HUES6 (cell line): ENCODE data around the gene LCN10.
"Not testable (repeated sequence)": the region's sequence is repeated elsewhere in the genome, so short reads cannot be mapped to it uniquely, and the experiment has no call there.

Experiments used
- H3K27ac ChIP-seq: 2 replicates; pipeline ENCODE4 v1.7.0; 2013; ENCODE audit warnings: low read depth, mild to moderate bottlenecking, low read length, inconsistent platforms
- H3K27me3 ChIP-seq: 2 replicates; pipeline ENCODE4 v1.6.1; 2013; ENCODE audit warnings: low read length; ENCODE audit not compliant: control insufficient read depth, insufficient read depth
- H3K36me3 ChIP-seq: 2 replicates; pipeline ENCODE4 v1.6.1; 2013; ENCODE audit warnings: low read length; ENCODE audit not compliant: control insufficient read depth, insufficient read depth
- H3K4me1 ChIP-seq: 2 replicates; pipeline ENCODE4 v1.6.1; 2013; ENCODE audit warnings: low read length; ENCODE audit not compliant: control insufficient read depth, insufficient read depth
- H3K4me3 ChIP-seq: 2 replicates; pipeline ENCODE4 v1.5.1; 2013; ENCODE audit warnings: low read depth, low read length
- H3K9ac ChIP-seq: one replicate; pipeline ENCODE4 v1.6.1; 2013; ENCODE audit warnings: mild to moderate bottlenecking, low read length
- H3K9me3 ChIP-seq: 2 replicates; pipeline ENCODE4 v1.6.1; 2013; ENCODE audit warnings: low read depth, low read length; ENCODE audit not compliant: control insufficient read depth, insufficient read depth

LCN10 gene

DNA sequence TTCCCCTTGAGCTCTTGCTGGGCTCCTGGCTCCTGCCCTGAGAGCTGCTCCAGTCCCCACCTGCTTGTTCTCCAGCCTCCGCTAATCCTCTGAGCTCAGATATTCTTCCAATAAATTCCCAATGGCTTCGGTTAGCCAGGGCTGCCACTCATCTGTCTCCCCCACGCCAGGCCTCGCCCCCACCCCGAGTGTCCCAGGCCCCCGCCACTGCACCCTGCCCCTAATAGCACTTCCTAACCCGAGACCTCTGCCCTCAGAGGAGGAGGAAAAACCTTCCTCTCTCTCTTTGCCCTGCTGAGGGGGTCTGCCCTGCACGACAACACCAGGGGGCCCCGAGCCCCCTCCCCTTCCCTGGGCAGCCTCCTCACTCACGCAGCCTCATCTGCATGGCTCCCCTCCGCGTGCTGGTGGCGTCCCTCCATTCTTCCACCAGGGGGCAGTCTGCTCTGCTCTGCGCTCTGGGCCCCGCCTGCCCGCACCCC is 27.0 kb upstream of the LCN10 start:
- Histone ChIP-seq H3K4me1 (no peaks in the 10 kb centered on the region; the same call in 1 of the 2 replicates), H3K4me3 (peak overlapping the region; percentile 58), H3K9ac (no peak overlapping the region), H3K36me3 (no peaks in the 10 kb centered on the region), H3K27me3 (no peaks in the 10 kb centered on the region; the same call in 1 of the 2 replicates), H3K27ac (no peak overlapping the region), H3K9me3 (peaks cover 16% of the 10 kb centered on the region)

DNA sequence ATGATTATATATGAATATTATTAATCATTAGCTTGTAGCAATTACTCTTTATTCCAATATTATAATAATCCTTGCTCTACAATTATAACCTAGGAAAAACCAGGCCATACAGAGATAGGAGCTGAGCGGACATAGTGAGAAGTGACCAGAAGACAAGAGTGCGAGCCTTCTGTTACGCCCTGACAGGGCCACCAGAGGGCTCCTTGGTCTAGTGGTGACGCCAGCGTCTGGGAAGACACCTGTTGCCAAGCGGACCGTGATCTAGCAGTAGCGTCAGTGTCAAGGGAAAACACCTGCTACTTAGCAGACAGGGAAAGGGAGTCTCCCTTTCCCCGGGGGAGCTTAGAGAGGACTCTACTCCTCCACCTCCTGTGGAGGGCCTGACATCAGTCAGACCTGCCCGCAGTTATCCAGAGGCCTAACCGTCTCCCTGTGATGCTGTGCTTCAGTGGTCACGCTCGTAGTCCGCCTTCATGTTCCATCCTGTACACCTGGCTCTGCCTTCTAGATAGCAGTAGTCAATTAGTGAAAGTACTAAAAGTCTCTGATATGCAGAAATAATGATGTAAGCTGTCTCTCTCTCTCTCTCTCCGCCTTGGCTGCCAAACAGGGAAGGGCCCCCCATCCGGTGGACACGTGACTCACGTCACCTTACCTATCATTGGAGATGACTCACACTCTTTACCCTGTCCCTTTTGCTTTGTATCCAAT is 23.8 kb upstream of the LCN10 start:
- H3K9me3 ChIP-seq, H3K4me3 ChIP-seq, H3K27me3 ChIP-seq, H3K27ac ChIP-seq, H3K9ac ChIP-seq, H3K36me3 ChIP-seq: not testable (repeated sequence)
- H3K4me1 ChIP-seq: peaks cover 22% of the 10 kb centered on the region

DNA sequence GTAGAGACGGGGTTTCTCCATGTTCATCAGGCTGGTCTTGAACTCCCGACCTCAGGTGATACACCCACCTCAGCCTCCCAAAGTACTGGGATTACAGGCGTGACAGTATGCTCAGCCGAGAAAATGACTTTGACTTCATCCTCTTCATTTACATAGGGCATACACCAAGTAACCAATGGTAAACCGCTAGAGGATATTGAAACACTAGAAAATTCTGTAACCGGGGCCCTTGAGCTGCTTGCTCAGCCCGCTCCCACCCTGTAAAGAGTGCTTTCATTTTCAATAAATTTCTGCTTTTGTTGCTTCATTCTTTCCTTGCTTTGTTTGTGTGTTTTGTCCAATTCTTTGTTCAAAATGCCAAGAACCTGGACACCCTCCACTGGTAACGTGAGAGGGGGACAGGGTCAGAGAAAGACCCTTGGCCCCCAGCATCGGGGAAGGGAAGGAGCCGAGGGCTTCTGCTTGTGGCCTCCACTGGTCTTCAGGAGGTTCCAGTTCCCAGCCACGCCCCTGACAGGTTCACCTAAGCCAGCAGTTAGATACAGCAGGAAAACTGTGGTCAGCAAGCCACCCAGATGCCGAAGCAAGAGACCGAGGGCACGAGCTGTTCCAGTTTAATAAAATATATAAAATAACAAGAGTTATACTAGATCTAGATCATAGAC is 23.1 kb upstream of the LCN10 start:
- H3K4me1 ChIP-seq: peaks cover 26% of the 10 kb centered on the region
- not testable (repeated sequence) for H3K36me3 ChIP-seq, H3K27me3 ChIP-seq, H3K9ac ChIP-seq, H3K4me3 ChIP-seq, H3K9me3 ChIP-seq, H3K27ac ChIP-seq

DNA sequence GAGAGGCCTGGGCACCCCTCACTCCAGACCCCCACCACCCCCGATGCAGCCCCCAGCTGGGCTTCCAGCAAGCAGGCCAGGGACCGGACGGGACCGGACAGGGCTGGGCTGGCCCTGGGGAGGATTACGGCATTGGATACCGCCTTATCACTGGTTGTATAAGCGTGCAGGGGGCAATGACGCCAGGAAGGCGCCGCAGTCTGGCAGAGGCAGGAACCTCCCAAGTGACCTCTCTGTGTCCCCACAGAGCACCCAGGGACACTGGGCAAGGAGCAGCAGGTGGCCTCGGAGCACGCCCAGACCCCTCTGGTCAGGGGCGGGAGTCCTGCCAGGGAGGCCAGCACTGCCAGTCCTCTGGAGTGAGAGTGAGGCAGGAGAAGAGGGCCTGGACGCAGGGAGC is 22.3 kb upstream of the LCN10 start:
- Histone ChIP-seq H3K4me1 (peaks cover 31% of the 10 kb centered on the region), H3K27ac (no peak overlapping the region), H3K9me3 (no peaks in the 10 kb centered on the region), H3K9ac (no peak overlapping the region), H3K36me3 (no peaks in the 10 kb centered on the region), H3K27me3 (no peaks in the 10 kb centered on the region; the same call in 1 of the 2 replicates), H3K4me3 (no peak overlapping the region)

DNA sequence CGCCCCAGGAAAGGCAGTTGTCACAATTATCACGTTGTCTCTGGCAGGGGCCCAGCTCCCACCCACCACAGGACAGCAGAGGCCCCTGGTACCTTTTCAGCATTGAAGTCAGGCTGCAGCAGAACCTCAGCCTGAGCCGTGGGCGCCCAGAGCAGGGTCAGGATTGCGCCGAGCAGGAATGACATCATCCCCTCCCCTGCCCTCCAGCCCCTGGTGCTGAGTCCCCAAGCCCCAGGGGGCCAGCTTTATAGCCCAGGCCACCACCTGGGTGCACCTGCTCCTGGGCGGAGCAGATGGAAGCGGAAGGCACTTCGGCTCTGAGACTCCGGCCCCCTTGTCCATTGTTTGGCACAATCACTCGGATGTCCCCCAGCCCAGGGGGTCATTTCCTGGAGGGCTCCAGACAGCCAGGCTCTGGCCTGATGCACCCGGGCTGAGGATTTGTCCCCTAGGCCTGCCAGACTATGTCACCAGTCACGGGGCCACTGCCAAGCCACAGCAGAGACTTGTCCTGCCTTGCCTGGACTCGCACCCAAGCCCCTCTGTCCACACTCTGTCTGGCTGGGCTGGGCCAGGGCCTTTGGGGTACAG is 21.7 kb upstream of the LCN10 start, which contains the start of gene LCN15:
TSS of gene LCN15 (minus strand) at position 218 of the 591 bp plus-strand sequence. CDS start at position 188, 30 bp downstream.
- H3K4me1 ChIP-seq: peaks cover 33% of the 10 kb centered on the region
- H3K9me3 ChIP-seq: no peaks in the 10 kb centered on the region
- H3K9ac ChIP-seq: peak within 1 kb of the TSS; percentile 12
- H3K36me3 ChIP-seq: no peaks in the 10 kb centered on the region
- H3K27ac ChIP-seq: no peak within 1 kb of the TSS
- H3K4me3 ChIP-seq: peak within 1 kb of the TSS; percentile 52
- H3K27me3 ChIP-seq: no peaks in the 10 kb centered on the region; the same call in 1 of the 2 replicates

DNA sequence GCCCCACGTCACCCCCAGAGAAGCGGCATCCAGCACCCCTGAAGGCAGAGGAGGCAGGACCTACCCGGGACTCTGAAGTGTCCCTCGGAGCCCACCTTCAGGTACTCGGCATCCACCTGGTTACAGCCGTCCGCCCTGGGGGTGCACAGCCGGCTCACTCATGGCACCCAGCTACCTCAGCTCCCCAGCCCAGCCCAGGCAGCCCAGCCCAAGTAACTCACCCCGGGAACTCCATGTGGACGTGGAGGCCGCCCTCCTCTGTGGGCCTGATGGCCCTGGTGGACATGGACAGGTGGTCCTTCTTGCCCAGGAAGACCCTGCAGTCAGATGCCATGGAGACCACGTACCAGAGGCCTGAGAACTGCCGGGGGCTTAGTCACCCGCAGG is 20.9 kb upstream of the LCN10 start:
- H3K9ac ChIP-seq: peak overlapping the region; percentile 12
- peak overlapping the region; percentile 52; the same call in 1 of the 2 replicates for H3K4me3 ChIP-seq

DNA sequence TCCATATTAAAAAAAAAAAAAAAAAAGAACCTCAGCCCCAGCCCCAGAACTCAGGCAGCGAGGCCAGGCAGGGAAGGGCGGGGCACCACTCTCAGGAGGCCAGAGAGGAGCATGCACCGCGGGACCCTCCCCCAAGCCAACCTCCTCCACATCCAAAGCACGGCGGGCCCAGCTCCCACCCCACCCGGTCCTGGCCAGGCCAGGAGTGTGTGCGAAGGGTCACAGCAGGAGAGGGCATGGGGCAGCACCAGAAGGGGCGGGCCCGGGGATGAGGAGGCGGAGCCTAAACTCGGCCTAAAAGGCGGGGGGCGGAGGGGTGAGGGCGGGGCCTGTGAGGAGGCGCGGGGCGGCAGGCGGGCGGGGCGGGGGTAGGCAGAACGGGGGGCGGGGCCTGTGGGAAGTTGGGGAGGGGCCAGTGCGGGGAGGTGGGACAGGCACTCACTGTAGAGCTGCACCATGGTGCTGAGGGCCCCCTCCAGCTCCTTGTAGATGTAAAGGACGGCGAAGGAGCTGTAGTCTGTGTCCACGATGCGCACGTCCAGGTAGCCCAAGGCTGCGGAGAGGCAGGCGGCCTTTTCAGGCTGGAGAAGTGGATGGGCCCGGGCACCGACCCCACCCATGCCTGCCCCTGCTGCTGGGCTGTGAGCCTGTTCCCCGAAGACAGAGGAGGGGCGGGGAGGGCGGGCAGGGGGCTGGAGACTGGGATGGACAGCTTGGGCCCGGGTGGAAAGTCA is 20.3 kb upstream of the LCN10 start:
- Histone ChIP-seq H3K9ac (peak overlapping the region; percentile 12), H3K4me3 (peak overlapping the region; percentile 52), H3K9me3 (no peaks in the 10 kb centered on the region), H3K27me3 (no peaks in the 10 kb centered on the region; the same call in 1 of the 2 replicates), H3K36me3 (no peaks in the 10 kb centered on the region), H3K27ac (no peak overlapping the region), H3K4me1 (peaks cover 33% of the 10 kb centered on the region)

More for the DNA sequence above, 20.9 kb upstream of the LCN10 start:
- Histone ChIP-seq H3K4me1 (peaks cover 33% of the 10 kb centered on the region), H3K36me3 (no peaks in the 10 kb centered on the region), H3K27me3 (no peaks in the 10 kb centered on the region; the same call in 1 of the 2 replicates), H3K9me3 (no peaks in the 10 kb centered on the region), H3K27ac (no peak overlapping the region)

DNA sequence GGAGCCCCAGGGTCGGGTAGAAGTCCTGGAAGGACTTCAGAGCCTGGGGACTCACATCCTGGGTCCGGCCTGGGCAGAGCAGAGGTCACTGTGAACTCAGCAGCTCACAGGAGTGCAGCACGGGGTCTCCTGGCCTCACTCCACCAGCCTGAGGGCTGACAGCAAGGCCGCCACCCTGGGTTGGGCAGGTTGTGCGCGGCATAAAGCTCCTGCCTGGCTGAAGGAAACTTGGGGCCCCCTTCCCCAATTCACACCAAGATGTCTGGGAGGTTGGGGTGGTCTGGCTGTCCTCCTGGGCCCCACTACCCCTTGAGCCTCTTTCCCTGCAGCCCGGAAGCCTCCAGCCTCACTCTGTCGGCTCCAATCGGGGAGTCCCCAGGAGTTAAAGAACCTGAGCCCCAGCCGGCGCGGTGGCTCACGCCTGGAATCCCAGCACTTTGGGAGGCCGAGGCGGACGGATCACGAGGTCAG is 19.5 kb upstream of the LCN10 start:
- no peak overlapping the region for H3K4me3 ChIP-seq
- H3K9ac ChIP-seq: no peak overlapping the region
- H3K4me1 ChIP-seq: peaks cover 33% of the 10 kb centered on the region
- no peaks in the 10 kb centered on the region for H3K27me3 ChIP-seq
- H3K9me3 ChIP-seq: no peaks in the 10 kb centered on the region
- no peaks in the 10 kb centered on the region for H3K36me3 ChIP-seq
- no peak overlapping the region for H3K27ac ChIP-seq

DNA sequence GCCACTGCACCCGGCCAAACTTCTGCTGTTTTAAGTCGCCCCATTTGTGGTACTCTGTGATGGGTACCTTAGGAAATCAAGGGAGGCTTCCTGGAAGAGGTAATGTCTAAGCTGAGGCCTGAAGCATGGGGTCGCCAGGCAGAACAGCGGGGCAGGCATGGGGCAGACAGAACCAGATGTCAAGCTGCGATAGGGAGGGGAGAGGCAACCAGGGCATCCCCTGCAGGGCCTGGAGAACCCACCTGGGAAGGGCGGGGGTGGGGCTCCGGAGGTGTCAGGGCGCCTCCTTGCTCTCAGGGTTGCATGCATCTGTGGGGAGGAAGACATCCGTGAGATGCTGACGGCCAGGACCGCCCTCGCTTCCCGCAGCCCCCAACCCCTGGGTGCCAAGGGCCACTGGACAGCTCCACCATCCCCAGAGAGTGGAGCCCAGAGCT is 18.8 kb upstream of the LCN10 start:
- H3K4me3 ChIP-seq: no peak overlapping the region
- no peaks in the 10 kb centered on the region for H3K27me3 ChIP-seq
- no peak overlapping the region for H3K9ac ChIP-seq
- H3K4me1 ChIP-seq: peaks cover 33% of the 10 kb centered on the region
- no peaks in the 10 kb centered on the region for H3K9me3 ChIP-seq
- H3K36me3 ChIP-seq: no peaks in the 10 kb centered on the region
- no peak overlapping the region for H3K27ac ChIP-seq

DNA sequence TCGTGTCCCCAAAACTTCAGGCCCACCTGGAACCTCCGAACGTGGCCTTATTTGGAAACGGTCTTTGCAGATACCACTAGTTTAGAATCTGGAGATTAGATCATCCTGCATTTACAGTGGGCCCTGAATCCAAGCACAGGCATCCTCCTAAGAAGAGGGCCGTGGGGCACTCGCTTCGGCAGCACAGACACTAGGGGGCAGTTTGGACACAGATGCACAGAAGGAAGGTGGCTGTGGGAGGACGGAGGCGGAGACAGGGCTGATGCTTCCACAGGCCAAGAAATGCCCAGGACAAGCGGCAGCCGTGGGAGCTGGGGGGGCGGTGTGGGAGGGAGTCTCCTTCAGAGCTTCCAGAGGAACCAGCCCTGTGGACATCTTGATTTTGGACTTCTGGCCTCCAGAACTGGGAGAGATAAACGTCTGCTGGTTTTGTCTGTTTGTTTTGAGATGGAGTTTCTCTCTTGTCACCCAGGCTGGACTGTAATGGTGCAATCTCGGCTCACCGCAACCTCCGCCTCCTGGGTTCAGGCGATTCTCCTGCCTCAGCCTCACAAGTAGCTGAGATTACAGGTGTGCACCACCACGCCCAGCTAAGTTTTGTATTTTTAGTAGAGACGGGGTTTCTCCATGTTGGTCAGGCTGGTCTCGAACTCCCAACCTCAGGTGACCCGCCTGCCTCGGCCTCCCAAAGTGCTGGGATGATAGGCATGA is 18.2 kb upstream of the LCN10 start:
- not testable (repeated sequence) for H3K9ac ChIP-seq, H3K4me3 ChIP-seq, H3K27ac ChIP-seq

More for the DNA sequence above, 18.2 kb upstream of the LCN10 start:
- peaks cover 33% of the 10 kb centered on the region for H3K4me1 ChIP-seq
- H3K27me3 ChIP-seq, H3K9me3 ChIP-seq, H3K36me3 ChIP-seq: not testable (repeated sequence)
